ENCODE results near the gene RAB3GAP2. TPM values are rescaled to one million over a fixed set of nuclear protein-coding genes. Genes with fewer than 3 reads are reported as not detected.

The RAB3GAP2 gene
- total RNA-seq, 1 experiment from 2014 or later: 64.3 TPM

GRCh38 chr1:220251272-220251671 is 21.0 kb downstream of the RAB3GAP2 start:
- H3K27ac Mint-ChIP-seq: no peak overlapping the region
- TF ChIP-seq ZNF317 (CRISPR knock-in tag; IDR thresholded peaks at IDR 0.05; ENCODE audit: borderline replicate concordance, low read depth) (no peak), ZNF263 (CRISPR knock-in tag; IDR thresholded peaks at IDR 0.05; ENCODE audit: low read depth) (no peak), CREB1 (CRISPR knock-in tag; IDR thresholded peaks at IDR 0.05) (no peak), ZNF512 (CRISPR knock-in tag; IDR thresholded peaks at IDR 0.05; ENCODE audit: borderline replicate concordance) (no peak), CREM (CRISPR knock-in tag; IDR thresholded peaks at IDR 0.05) (no peak), SP1 (CRISPR knock-in tag; conservative IDR thresholded peaks at IDR 0.05) (no peak), GTF2I (CRISPR knock-in tag; conservative IDR thresholded peaks at IDR 0.05) (no peak), NR3C1 (CRISPR knock-in tag; conservative IDR thresholded peaks at IDR 0.05; ENCODE audit: low read depth) (no peak), JUN (CRISPR knock-in tag; IDR thresholded peaks at IDR 0.05) (no peak), SMAD3 (CRISPR knock-in tag; IDR thresholded peaks at IDR 0.05; ENCODE audit: borderline replicate concordance) (no peak), ATF3 (CRISPR knock-in tag; conservative IDR thresholded peaks at IDR 0.05) (no peak), SOX15 (CRISPR knock-in tag; IDR thresholded peaks at IDR 0.05) (no peak), NR1H2 (CRISPR knock-in tag; IDR thresholded peaks at IDR 0.05) (no peak), TCF7 (CRISPR knock-in tag; IDR thresholded peaks at IDR 0.05; ENCODE audit: low read depth) (no peak), STAT6 (CRISPR knock-in tag; conservative IDR thresholded peaks at IDR 0.05; ENCODE audit: low read depth) (no peak)
- TF ChIP-seq, protein P1, sequence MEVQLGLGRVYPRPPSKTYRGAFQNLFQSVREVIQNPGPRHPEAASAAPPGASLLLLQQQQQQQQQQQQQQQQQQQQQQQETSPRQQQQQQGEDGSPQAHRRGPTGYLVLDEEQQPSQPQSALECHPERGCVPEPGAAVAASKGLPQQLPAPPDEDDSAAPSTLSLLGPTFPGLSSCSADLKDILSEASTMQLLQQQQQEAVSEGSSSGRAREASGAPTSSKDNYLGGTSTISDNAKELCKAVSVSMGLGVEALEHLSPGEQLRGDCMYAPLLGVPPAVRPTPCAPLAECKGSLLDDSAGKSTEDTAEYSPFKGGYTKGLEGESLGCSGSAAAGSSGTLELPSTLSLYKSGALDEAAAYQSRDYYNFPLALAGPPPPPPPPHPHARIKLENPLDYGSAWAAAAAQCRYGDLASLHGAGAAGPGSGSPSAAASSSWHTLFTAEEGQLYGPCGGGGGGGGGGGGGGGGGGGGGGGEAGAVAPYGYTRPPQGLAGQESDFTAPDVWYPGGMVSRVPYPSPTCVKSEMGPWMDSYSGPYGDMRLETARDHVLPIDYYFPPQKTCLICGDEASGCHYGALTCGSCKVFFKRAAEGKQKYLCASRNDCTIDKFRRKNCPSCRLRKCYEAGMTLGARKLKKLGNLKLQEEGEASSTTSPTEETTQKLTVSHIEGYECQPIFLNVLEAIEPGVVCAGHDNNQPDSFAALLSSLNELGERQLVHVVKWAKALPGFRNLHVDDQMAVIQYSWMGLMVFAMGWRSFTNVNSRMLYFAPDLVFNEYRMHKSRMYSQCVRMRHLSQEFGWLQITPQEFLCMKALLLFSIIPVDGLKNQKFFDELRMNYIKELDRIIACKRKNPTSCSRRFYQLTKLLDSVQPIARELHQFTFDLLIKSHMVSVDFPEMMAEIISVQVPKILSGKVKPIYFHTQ (CRISPR knock-in tag; IDR thresholded peaks at IDR 0.05): no peak
- TF ChIP-seq, protein P2, sequence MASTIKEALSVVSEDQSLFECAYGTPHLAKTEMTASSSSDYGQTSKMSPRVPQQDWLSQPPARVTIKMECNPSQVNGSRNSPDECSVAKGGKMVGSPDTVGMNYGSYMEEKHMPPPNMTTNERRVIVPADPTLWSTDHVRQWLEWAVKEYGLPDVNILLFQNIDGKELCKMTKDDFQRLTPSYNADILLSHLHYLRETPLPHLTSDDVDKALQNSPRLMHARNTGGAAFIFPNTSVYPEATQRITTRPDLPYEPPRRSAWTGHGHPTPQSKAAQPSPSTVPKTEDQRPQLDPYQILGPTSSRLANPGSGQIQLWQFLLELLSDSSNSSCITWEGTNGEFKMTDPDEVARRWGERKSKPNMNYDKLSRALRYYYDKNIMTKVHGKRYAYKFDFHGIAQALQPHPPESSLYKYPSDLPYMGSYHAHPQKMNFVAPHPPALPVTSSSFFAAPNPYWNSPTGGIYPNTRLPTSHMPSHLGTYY (CRISPR knock-in tag; IDR thresholded peaks at IDR 0.05): no peak
- TF ChIP-seq, protein P3, sequence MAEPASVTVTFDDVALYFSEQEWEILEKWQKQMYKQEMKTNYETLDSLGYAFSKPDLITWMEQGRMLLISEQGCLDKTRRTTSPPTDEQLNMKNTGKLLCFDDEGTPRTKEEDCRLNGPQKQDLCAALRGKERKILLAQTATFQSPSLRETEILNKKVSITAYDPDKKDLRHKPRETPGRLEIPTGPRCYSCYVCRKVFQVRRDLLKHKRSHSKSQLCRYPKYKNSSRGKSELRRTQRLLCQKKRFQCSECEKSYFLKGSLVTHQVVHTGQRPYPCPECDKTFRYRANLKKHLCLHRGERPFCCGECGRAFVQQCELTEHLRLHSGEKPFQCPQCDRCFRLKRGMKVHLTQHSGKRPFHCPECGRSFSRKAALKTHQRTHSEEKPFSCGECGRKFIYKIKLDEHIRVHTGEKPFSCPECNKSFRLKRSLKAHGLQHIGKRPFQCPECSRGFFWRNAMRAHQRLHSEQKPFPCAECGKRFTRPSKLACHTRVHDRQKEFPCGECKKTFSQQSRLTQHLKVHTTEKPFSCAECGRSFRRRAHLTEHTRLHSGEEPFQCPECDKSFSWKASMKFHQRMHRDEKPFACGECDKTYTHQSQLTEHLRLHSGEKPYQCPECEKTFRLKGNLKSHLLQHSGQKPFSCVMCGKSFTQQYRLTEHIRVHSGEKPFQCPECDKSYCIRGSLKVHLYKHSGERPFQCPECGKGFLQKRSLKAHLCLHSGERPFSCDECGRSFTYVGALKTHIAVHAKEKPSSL (CRISPR knock-in tag; conservative IDR thresholded peaks at IDR 0.05): no peak
- TF ChIP-seq, protein P4, sequence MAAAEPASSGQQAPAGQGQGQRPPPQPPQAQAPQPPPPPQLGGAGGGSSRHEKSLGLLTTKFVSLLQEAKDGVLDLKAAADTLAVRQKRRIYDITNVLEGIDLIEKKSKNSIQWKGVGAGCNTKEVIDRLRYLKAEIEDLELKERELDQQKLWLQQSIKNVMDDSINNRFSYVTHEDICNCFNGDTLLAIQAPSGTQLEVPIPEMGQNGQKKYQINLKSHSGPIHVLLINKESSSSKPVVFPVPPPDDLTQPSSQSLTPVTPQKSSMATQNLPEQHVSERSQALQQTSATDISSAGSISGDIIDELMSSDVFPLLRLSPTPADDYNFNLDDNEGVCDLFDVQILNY (CRISPR knock-in tag; IDR thresholded peaks at IDR 0.05): no peak
- peaks cover 54% of the 10 kb centered on the region for H3K9me3 Mint-ChIP-seq
- ChIA-PET POLR2A (no interaction called here), CTCF (no interaction called here)
- DNase-seq (ENCODE audit: low spot score) (no peak), ATAC-seq (no peak)
- H3K27me3 Mint-ChIP-seq (ENCODE audit: low read depth): no peaks in the 10 kb centered on the region
- peaks cover 28% of the 10 kb centered on the region for H3K4me1 Mint-ChIP-seq
- peaks cover 70% of the 10 kb centered on the region for H3K36me3 Mint-ChIP-seq
- no peak overlapping the region for H3K4me3 Mint-ChIP-seq
